HepG2 (cell line): ENCODE measurements around the gene CSNK1A1. TPM values are rescaled to one million over a fixed set of nuclear protein-coding genes. Genes with fewer than 3 reads are reported as not detected.

Experiments used
- ADNP ChIP-seq: sonication (generic); formaldehyde crosslinking; IDR thresholded peaks from 2 replicates; pipeline ENCODE4 v1.4.0; 2020; ENCODE audit warnings: missing genetic modification reagents
- AGO2 ChIP-seq: fragments of 200-400 bp; formaldehyde crosslinking; optimal IDR thresholded peaks from 2 replicates; pipeline ENCODE3; 2017; ENCODE audit warnings: mild to moderate bottlenecking, low read depth, low read length, moderate library complexity
- BRF2 ChIP-seq: sonication (generic); formaldehyde crosslinking; IDR thresholded peaks from 2 replicates; pipeline ENCODE4 v1.8.1; 2022; ENCODE audit warnings: mild to moderate bottlenecking, missing genetic modification reagents
- CREB3 ChIP-seq: sonication (generic); formaldehyde crosslinking; IDR thresholded peaks from 2 replicates; pipeline ENCODE4 v1.5.0; 2020; ENCODE audit warnings: missing genetic modification reagents
- GTF2F1 ChIP-seq: fragments of 150-350 bp; IDR thresholded peaks from 2 replicates; pipeline ENCODE4 v1.6.1; 2014; ENCODE audit warnings: low read length
- HMGA1 ChIP-seq: sonication (generic); formaldehyde crosslinking; conservative IDR thresholded peaks from 2 replicates; pipeline ENCODE4 v1.4.0; 2020; ENCODE audit warnings: missing genetic modification reagents
- MATR3 ChIP-seq: sonication (generic); formaldehyde crosslinking; IDR thresholded peaks from 2 replicates; pipeline ENCODE4 v1.4.0; 2020; ENCODE audit warnings: missing genetic modification reagents
- MEIS2 ChIP-seq: sonication (generic); formaldehyde crosslinking; IDR thresholded peaks from 2 replicates; pipeline ENCODE4 v1.9.0; 2021; ENCODE audit warnings: mild to moderate bottlenecking, missing genetic modification reagents
- MYNN ChIP-seq: sonication (generic); formaldehyde crosslinking; IDR thresholded peaks from 2 replicates; pipeline ENCODE4 v1.4.0; 2020; ENCODE audit warnings: mild to moderate bottlenecking, low read depth, missing genetic modification reagents
- NCOA5 ChIP-seq: sonication (generic); formaldehyde crosslinking; IDR thresholded peaks from 2 replicates; pipeline ENCODE4 v1.4.0; 2020; ENCODE audit warnings: missing genetic modification reagents
- REL ChIP-seq: sonication (generic); formaldehyde crosslinking; conservative IDR thresholded peaks from 2 replicates; pipeline ENCODE4 v1.8.0; 2022; ENCODE audit warnings: mild to moderate bottlenecking, missing genetic modification reagents, moderate library complexity
- STAG1 ChIP-seq: sonication (generic); formaldehyde crosslinking; IDR thresholded peaks from 2 replicates; pipeline ENCODE4 v1.4.0; 2020; ENCODE audit warnings: missing genetic modification reagents
- SUZ12 ChIP-seq: fragments of 150-350 bp; IDR thresholded peaks from 2 replicates; pipeline ENCODE4 v1.6.1; 2014; ENCODE audit warnings: low read depth, low read length
- TCF12 ChIP-seq, 2 experiments: fragments of 450-650 bp in 1 of 2; sonication (generic) in 1 of 2; formaldehyde crosslinking in 1 of 2; IDR thresholded peaks; 2 replicates each; pipeline versions ENCODE4 v1.6.1 to v1.8.0; 2017 to 2022; ENCODE audit warnings: antibody characterized with exemption in 1 of 2, mild to moderate bottlenecking in 1 of 2, missing genetic modification reagents in 1 of 2, moderate library complexity in 1 of 2
- ZC3H4 ChIP-seq: sonication (generic); formaldehyde crosslinking; IDR thresholded peaks from 2 replicates; pipeline ENCODE4 v1.4.0; 2020; ENCODE audit warnings: missing genetic modification reagents, borderline replicate concordance
- ZGPAT ChIP-seq: IDR thresholded peaks from 2 replicates; pipeline ENCODE4 v1.6.1; 2016; ENCODE audit warnings: mild to moderate bottlenecking
- ZNF12 ChIP-seq: sonication (generic); formaldehyde crosslinking; IDR thresholded peaks from 2 replicates; pipeline ENCODE4 v1.5.0; 2020; ENCODE audit warnings: missing genetic modification reagents
- ZNF205 ChIP-seq: IDR thresholded peaks from 2 replicates; pipeline ENCODE4 v1.6.1; 2018; ENCODE audit warnings: missing biosample characterization, missing genetic modification reagents
- ZNF329 ChIP-seq: sonication (generic); formaldehyde crosslinking; IDR thresholded peaks from 2 replicates; pipeline ENCODE4 v1.9.0; 2021; ENCODE audit warnings: low read depth, mild to moderate bottlenecking, missing genetic modification reagents
- ZNF484 ChIP-seq: sonication (generic); formaldehyde crosslinking; IDR thresholded peaks from 2 replicates; pipeline ENCODE4 v1.5.1; 2020; ENCODE audit warnings: mild to moderate bottlenecking, low read depth, missing genetic modification reagents, borderline replicate concordance
- ZNF512B ChIP-seq: sonication (generic); formaldehyde crosslinking; IDR thresholded peaks from 2 replicates; pipeline ENCODE4 v1.5.1; 2020; ENCODE audit warnings: missing genetic modification reagents, mild to moderate bottlenecking, borderline replicate concordance
- ZNF552 ChIP-seq: sonication (generic); formaldehyde crosslinking; IDR thresholded peaks from 2 replicates; pipeline ENCODE4 v1.9.0; 2022; ENCODE audit warnings: missing genetic modification reagents, mild to moderate bottlenecking, borderline replicate concordance
- ZNF619 ChIP-seq: sonication (generic); formaldehyde crosslinking; IDR thresholded peaks from 2 replicates; pipeline ENCODE4 v1.4.0; 2020; ENCODE audit warnings: mild to moderate bottlenecking, missing genetic modification reagents
- ZSCAN30 ChIP-seq: sonication (generic); formaldehyde crosslinking; IDR thresholded peaks from 2 replicates; pipeline ENCODE4 v1.5.0; 2020; ENCODE audit warnings: mild to moderate bottlenecking, missing genetic modification reagents
- polyA plus RNA-seq, 8 experiments: library from polyadenylated mRNA; depleted of rRNA in 3 of 8; stranded (reverse) in 7 of 8; unstranded in 1 of 8; fragments of >200 nt; fragmentation: Illumina TruSeq in 4 of 8; extraction: Trizol in 4 of 8; gene quantifications; 2 replicates each; pipeline versions ENCODE4 v1.2.1 to v1.2.3, GENCODE V29; 2011 to 2016; ENCODE audit warnings: low read depth in 4 of 8, missing spikeins in 1 of 8, mixed read lengths in 1 of 8; ENCODE audit not compliant: insufficient read depth in 1 of 8
- total RNA-seq, 5 experiments: library from RNA; depleted of rRNA; stranded (reverse); fragments of >200 nt; fragmentation: Illumina TruSeq; extraction: Trizol; gene quantifications; 2 replicates each; pipeline ENCODE4 v1.2.3, GENCODE V29; 2016; ENCODE audit warnings: low read depth in 1 of 5

Gene CSNK1A1
- total and polyA plus RNA-seq, 2 of the 13 experiments (the other 11 are each of a cell fraction or from before 2014, with no cell fraction given) = 89.0 to 149 TPM

DNA sequence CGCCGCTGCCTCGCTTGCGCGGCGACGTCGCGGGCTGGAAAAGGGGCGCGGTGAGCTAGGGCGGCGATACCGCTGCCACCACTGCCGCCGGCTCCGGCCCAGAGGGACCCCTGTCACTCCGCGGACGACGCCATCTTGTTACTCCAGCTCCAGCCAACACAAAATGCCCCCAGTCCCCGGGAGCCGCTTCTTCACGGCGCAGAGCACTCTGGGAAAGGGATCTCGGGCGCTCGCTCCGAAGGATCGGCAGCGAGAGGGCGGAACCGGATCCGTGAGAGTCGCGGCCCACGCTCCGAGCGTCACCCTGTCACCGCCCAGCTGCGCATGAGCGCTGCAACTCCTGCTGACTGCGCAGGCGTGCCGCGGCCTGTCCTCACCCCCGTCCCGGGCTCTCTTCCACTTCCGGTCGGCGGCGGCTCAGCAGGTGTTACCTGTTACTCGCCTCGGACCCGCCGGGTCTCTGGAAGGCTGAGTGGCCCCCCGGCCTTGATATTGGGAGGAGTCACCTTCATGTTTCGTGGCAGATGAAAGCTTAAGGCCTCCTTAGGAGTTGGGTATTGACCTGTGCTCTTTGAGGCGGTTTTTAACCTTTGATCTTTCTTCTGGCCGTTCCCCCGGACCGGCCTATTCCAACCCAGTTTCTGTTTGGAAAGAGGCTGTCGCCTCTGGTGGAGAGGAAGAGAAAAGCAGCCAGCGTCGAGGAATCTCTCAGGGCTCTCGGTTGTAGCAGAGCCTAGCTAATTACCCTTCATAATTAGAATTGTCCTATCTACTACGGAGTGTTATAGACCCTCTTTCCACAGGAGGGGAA lies at the start of gene CSNK1A1 (continued):
- TF ChIP-seq REL (CRISPR knock-in tag) = no peak
- TF ChIP-seq ZNF12 (CRISPR knock-in tag) = no peak
- TF ChIP-seq CREB3 = no peak
- peak; percentile 87 for TF ChIP-seq AGO2
- TF ChIP-seq HMGA1 (CRISPR knock-in tag) = no peak
- peak; percentile 88 for TF ChIP-seq ZGPAT (CRISPR knock-in tag)
- TF ChIP-seq STAG1 (CRISPR knock-in tag) = peak; percentile 76
- TF ChIP-seq MATR3 (CRISPR knock-in tag) = no peak
- TF ChIP-seq NCOA5 (CRISPR knock-in tag) = no peak
- TF ChIP-seq MEIS2 = peak; percentile 14; the same call in 1 of the 2 replicates
- no peak for TF ChIP-seq ZNF552 (CRISPR knock-in tag)
- TF ChIP-seq ZNF484 = no peak
- no peak for TF ChIP-seq ZC3H4
- no peak for TF ChIP-seq TCF12 (IDR thresholded peaks at IDR 0.05)
- no peak for TF ChIP-seq TCF12 (CRISPR knock-in tag; IDR thresholded peaks at IDR 0.05)
- TF ChIP-seq ZSCAN30 = 0 out of 2 replicates have a peak, but pooled peaks have one; percentile 57
- no peak for TF ChIP-seq GTF2F1
- TF ChIP-seq ZNF512B (CRISPR knock-in tag) = no peak
- TF ChIP-seq MYNN = peak; percentile 39; the same call in 1 of the 2 replicates
- TF ChIP-seq ZNF619 = no peak
- TF ChIP-seq SUZ12 = peak; percentile 33; the same call in 1 of the 2 replicates
- peak; percentile 57; the same call in 1 of the 2 replicates for TF ChIP-seq BRF2
- no peak for TF ChIP-seq ADNP (CRISPR knock-in tag)
- TF ChIP-seq ZNF205 (CRISPR knock-in tag) = 0 out of 2 replicates have a peak, but pooled peaks have one; percentile 74
- no peak for TF ChIP-seq ZNF329 (CRISPR knock-in tag)
